GM21423 (cell line): Measurements from ENCODE around the gene CA4.
A peak's percentile ranks its signal among the peaks of the same experiment; 100 is the strongest.
"Not testable (repeated sequence)": the region's sequence is repeated elsewhere in the genome, so short reads cannot be mapped to it uniquely, and the experiment has no call there.

Experiments used
- ATAC-seq: cut with Tn5 transposase; IDR thresholded peaks from one replicate; pipeline ENCODE4 v1.9.1; 2021; ENCODE audit warnings: mild to moderate bottlenecking, moderate library complexity; ENCODE audit not compliant: unreplicated experiment

Gene CA4

GRCh38 chr17:60149691-60150582 lies at the start of gene CA4:
Gene CA4, plus strand, starts transcription at chr17:60149973. Its CDS starts 62 bp downstream, at chr17:60150035.
- no peak for ATAC-seq

GRCh38 chr17:60100577-60100976 lies 49.2 kb upstream of the CA4 start:
- not testable (repeated sequence) for ATAC-seq

- not testable (repeated sequence) for ATAC-seq
Measured at GRCh38 chr17:60102015-60102631, 47.6 kb upstream of the CA4 start.

GRCh38 chr17:60102632-60103096 lies 47.1 kb upstream of the CA4 start:
- ATAC-seq, result no peak

GRCh38 chr17:60103957-60104356 lies 45.8 kb upstream of the CA4 start:
- ATAC-seq, result no peak

GRCh38 chr17:60106340-60107059 lies 43.3 kb upstream of the CA4 start:
- ATAC-seq, result peak; percentile 60

GRCh38 chr17:60107526-60108257 lies 42.1 kb upstream of the CA4 start:
- no peak for ATAC-seq

- ATAC-seq, result not testable (repeated sequence)
Measured at GRCh38 chr17:60108309-60108708, 41.5 kb upstream of the CA4 start.

GRCh38 chr17:60108712-60109111 lies 41.1 kb upstream of the CA4 start:
- no peak for ATAC-seq

- ATAC-seq, result no peak
Measured at GRCh38 chr17:60109161-60109560, 40.6 kb upstream of the CA4 start.

GRCh38 chr17:60110586-60110985 lies 39.2 kb upstream of the CA4 start:
- ATAC-seq, result no peak

GRCh38 chr17:60111661-60112060 lies 38.1 kb upstream of the CA4 start:
- ATAC-seq, result not testable (repeated sequence)

GRCh38 chr17:60115364-60115763 lies 34.4 kb upstream of the CA4 start:
- not testable (repeated sequence) for ATAC-seq

GRCh38 chr17:60116196-60116595 lies 33.6 kb upstream of the CA4 start:
- not testable (repeated sequence) for ATAC-seq

- not testable (repeated sequence) for ATAC-seq
Measured at GRCh38 chr17:60119162-60119561, 30.6 kb upstream of the CA4 start.

GRCh38 chr17:60119807-60120748 lies 29.7 kb upstream of the CA4 start:
- ATAC-seq, result not testable (repeated sequence)

GRCh38 chr17:60127068-60128064 lies 22.4 kb upstream of the CA4 start:
- ATAC-seq, result no peak

GRCh38 chr17:60128171-60128859 lies 21.5 kb upstream of the CA4 start:
- ATAC-seq, result no peak
